SK-N-SH (cell line): ENCODE results near the gene RAB8B.

Experiments used
- EP300 ChIP-seq, 2 experiments: IDR thresholded peaks; 2 replicates each; pipeline versions ENCODE4 v1.4.0 to v1.6.1; 2012; ENCODE audit warnings: borderline replicate concordance in 1 of 2, low read depth in 1 of 2, low read length in 1 of 2
- TCF12 ChIP-seq: IDR thresholded peaks from 2 replicates; pipeline ENCODE4 v1.4.0; 2012
- TF ChIP-seq, protein P1 (sequence below): IDR thresholded peaks from 2 replicates; pipeline ENCODE4 v1.4.0; 2012; ENCODE audit warnings: low read depth
- TF ChIP-seq, protein P2 (sequence below): fragments of 200-600 bp; sonication (generic); IDR thresholded peaks from 2 replicates; pipeline ENCODE4 v1.6.1; 2017; ENCODE audit warnings: antibody characterized with exemption, mild to moderate bottlenecking, moderate library complexity

DNA sequence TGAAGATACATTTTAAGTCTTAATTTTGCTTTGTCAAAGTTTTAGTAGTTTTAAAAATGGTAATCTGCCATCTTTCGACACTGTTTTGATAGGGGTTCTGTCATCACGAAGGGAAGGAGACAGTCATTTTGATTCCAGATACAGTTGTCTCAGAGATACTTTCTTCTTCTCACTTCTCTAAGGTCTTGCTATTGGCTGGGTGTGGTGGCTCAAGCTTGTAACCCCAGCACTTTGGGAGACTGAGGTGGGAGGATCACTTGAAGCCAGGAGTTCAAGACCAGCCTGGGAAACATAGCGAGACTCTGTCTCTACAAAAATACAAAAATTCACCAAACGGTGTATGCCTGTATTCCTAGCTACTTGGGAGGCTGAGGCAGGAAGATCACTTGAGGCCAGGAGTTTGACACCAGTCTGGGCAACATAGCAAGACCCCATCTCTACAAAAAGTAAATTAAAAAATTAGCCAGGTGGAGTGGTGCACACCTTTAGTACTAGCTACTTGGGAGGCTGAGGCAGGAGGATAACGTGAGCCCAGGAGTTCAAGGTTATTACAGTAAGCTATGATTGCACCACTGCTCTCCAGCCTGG, 3.3 kb downstream of the RAB8B start:
- TF ChIP-seq, protein P1, sequence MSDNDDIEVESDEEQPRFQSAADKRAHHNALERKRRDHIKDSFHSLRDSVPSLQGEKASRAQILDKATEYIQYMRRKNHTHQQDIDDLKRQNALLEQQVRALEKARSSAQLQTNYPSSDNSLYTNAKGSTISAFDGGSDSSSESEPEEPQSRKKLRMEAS = no peak
- TF ChIP-seq, protein P2, sequence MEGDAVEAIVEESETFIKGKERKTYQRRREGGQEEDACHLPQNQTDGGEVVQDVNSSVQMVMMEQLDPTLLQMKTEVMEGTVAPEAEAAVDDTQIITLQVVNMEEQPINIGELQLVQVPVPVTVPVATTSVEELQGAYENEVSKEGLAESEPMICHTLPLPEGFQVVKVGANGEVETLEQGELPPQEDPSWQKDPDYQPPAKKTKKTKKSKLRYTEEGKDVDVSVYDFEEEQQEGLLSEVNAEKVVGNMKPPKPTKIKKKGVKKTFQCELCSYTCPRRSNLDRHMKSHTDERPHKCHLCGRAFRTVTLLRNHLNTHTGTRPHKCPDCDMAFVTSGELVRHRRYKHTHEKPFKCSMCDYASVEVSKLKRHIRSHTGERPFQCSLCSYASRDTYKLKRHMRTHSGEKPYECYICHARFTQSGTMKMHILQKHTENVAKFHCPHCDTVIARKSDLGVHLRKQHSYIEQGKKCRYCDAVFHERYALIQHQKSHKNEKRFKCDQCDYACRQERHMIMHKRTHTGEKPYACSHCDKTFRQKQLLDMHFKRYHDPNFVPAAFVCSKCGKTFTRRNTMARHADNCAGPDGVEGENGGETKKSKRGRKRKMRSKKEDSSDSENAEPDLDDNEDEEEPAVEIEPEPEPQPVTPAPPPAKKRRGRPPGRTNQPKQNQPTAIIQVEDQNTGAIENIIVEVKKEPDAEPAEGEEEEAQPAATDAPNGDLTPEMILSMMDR = no peak
- TF ChIP-seq TCF12 (no peak), EP300 (IDR thresholded peaks at IDR 0.05; ENCODE audit: borderline replicate concordance in 1 of 2, low read depth in 1 of 2, low read length in 1 of 2) (no peak)
